Fibroblast of pulmonary artery (primary cell): Measurements from ENCODE around the gene IKZF2.

Source experiments
- DNase-seq: peaks from one replicate; pipeline ENCODE4 v3.0.0-alpha.2; 2010; ENCODE audit warnings: low read depth
- H3K4me3 ChIP-seq: replicated peaks from 2 replicates; pipeline ENCODE4 v1.5.1; 2011; ENCODE audit warnings: low read depth, mild to moderate bottlenecking, control low read depth, low read length, moderate library complexity
- CTCF ChIP-seq: IDR thresholded peaks from 2 replicates; pipeline ENCODE4 v1.5.1; 2011; ENCODE audit warnings: mild to moderate bottlenecking, control low read depth, low read length, inconsistent platforms; ENCODE audit errors: missing control alignments

Gene IKZF2

GRCh38 chr2:213185147-213185822 is 33.9 kb upstream of the IKZF2 start:
- TF ChIP-seq CTCF, result no peak
- no peak for DNase-seq
- no peak overlapping the region for H3K4me3 ChIP-seq

- no peak for DNase-seq
- TF ChIP-seq CTCF, result no peak
- H3K4me3 ChIP-seq, result no peak overlapping the region
These were observed 30.3 kb upstream of the IKZF2 start for GRCh38 chr2:213181712-213182111.

- DNase-seq, result no peak
- no peak overlapping the region for H3K4me3 ChIP-seq
- TF ChIP-seq CTCF, result no peak
These were observed 26.3 kb upstream of the IKZF2 start for GRCh38 chr2:213177679-213178078.

GRCh38 chr2:213175673-213176247 is 24.3 kb upstream of the IKZF2 start:
- H3K4me3 ChIP-seq, result no peak overlapping the region
- TF ChIP-seq CTCF, result no peak
- no peak for DNase-seq

GRCh38 chr2:213172641-213173040 is 21.2 kb upstream of the IKZF2 start:
- no peak for DNase-seq
- H3K4me3 ChIP-seq, result no peak overlapping the region
- TF ChIP-seq CTCF, result no peak

- no peak overlapping the region for H3K4me3 ChIP-seq
- DNase-seq, result no peak
- TF ChIP-seq CTCF, result no peak
These were observed 19.7 kb upstream of the IKZF2 start for GRCh38 chr2:213171147-213171546.
